B cell (primary cell): ENCODE measurements around the gene DDI2.

Experiments used
- EZH2 ChIP-seq: IDR thresholded peaks from 2 replicates; pipeline ENCODE4 v1.6.1; 2012; ENCODE audit warnings: borderline replicate concordance, low read depth, mild to moderate bottlenecking, moderate library complexity, low read length; ENCODE audit not compliant: insufficient read depth, poor library complexity, severe bottlenecking
- TF ChIP-seq, protein P1 (sequence below): fragments of 200-600 bp; IDR thresholded peaks from one replicate; pipeline ENCODE4 v1.8.0; 2022; ENCODE audit warnings: antibody characterized with exemption, mild to moderate bottlenecking

DNA sequence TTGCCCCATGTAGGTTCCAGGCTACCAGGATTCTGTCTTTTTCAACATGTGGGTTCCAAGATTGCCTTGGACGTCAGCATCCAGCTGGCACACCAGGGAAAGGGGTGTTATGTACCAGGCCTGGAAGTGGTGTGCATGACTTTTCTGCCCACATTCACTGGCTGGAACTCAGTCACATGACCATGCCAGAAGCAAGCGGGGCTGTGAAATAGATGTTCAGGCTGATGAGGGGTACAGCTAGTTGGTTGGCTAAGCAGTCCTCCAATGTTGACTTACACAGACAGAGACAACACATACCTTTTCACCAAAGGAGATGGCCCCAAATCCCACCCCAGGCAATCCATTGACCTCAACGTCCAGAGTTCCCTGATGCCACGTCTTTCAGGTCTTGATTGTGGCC, 52.6 kb downstream of the DDI2 start:
- TF ChIP-seq, protein P1, sequence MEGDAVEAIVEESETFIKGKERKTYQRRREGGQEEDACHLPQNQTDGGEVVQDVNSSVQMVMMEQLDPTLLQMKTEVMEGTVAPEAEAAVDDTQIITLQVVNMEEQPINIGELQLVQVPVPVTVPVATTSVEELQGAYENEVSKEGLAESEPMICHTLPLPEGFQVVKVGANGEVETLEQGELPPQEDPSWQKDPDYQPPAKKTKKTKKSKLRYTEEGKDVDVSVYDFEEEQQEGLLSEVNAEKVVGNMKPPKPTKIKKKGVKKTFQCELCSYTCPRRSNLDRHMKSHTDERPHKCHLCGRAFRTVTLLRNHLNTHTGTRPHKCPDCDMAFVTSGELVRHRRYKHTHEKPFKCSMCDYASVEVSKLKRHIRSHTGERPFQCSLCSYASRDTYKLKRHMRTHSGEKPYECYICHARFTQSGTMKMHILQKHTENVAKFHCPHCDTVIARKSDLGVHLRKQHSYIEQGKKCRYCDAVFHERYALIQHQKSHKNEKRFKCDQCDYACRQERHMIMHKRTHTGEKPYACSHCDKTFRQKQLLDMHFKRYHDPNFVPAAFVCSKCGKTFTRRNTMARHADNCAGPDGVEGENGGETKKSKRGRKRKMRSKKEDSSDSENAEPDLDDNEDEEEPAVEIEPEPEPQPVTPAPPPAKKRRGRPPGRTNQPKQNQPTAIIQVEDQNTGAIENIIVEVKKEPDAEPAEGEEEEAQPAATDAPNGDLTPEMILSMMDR: no peak
- no peak for TF ChIP-seq EZH2
